Loucy (cell line): ENCODE results near the gene WASL.

Experiments
- EZH2phosphoT487 ChIP-seq: fragments of 200-600 bp; IDR thresholded peaks from 2 replicates; pipeline ENCODE4 v1.6.1; 2018; ENCODE audit warnings: antibody characterized with exemption, mild to moderate bottlenecking, moderate library complexity, borderline replicate concordance
- TF ChIP-seq, protein P1 (sequence below): fragments of 200-600 bp; sonication (generic); conservative IDR thresholded peaks from 2 replicates; pipeline ENCODE4 v1.5.1; 2014; ENCODE audit warnings: mild to moderate bottlenecking, antibody characterized with exemption, low read length

GRCh38 chr7:123744416-123744815 is 4.4 kb downstream of the WASL start:
- TF ChIP-seq, protein P1, sequence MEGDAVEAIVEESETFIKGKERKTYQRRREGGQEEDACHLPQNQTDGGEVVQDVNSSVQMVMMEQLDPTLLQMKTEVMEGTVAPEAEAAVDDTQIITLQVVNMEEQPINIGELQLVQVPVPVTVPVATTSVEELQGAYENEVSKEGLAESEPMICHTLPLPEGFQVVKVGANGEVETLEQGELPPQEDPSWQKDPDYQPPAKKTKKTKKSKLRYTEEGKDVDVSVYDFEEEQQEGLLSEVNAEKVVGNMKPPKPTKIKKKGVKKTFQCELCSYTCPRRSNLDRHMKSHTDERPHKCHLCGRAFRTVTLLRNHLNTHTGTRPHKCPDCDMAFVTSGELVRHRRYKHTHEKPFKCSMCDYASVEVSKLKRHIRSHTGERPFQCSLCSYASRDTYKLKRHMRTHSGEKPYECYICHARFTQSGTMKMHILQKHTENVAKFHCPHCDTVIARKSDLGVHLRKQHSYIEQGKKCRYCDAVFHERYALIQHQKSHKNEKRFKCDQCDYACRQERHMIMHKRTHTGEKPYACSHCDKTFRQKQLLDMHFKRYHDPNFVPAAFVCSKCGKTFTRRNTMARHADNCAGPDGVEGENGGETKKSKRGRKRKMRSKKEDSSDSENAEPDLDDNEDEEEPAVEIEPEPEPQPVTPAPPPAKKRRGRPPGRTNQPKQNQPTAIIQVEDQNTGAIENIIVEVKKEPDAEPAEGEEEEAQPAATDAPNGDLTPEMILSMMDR = no peak
- no peak for TF ChIP-seq EZH2phosphoT487
